Measurements from ENCODE around the gene BMPR1A. TPM values are rescaled to one million over a fixed set of nuclear protein-coding genes. Genes with fewer than 3 reads are reported as not detected.
A peak's percentile ranks its signal among the peaks of the same experiment; 100 is the strongest.
"Not testable (repeated sequence)": the region's sequence is repeated elsewhere in the genome, so short reads cannot be mapped to it uniquely, and the experiment has no call there.

BMPR1A gene
- total RNA-seq, 1 donor from 2014 or later, result 11.2 TPM

- Mint-ChIP-seq H3K36me3 (ENCODE audit: low read depth) (no peaks in the 10 kb centered on the region), H3K27me3 (ENCODE audit: low read depth) (peaks cover 10% of the 10 kb centered on the region), H3K27ac (no peak overlapping the region), H3K4me3 (ENCODE audit: low read depth) (no peak overlapping the region), H3K4me1 (ENCODE audit: low read depth) (peaks cover 4% of the 10 kb centered on the region), H3K9me3 (no peaks in the 10 kb centered on the region)
- intact Hi-C loops (cut with micrococcal nuclease), result no loop called here
- no peak for DNase-seq (ENCODE audit: low spot score)
These were observed 189.2 kb downstream of the BMPR1A start for GRCh38 chr10:86945361-86946212.

GRCh38 chr10:86946213-86947155 is 190.1 kb downstream of the BMPR1A start:
- Mint-ChIP-seq H3K27ac (no peak overlapping the region), H3K27me3 (ENCODE audit: low read depth) (peaks cover 10% of the 10 kb centered on the region), H3K4me3 (ENCODE audit: low read depth) (no peak overlapping the region), H3K4me1 (ENCODE audit: low read depth) (peaks cover 5% of the 10 kb centered on the region), H3K9me3 (no peaks in the 10 kb centered on the region), H3K36me3 (ENCODE audit: low read depth) (no peaks in the 10 kb centered on the region)
- intact Hi-C loops (cut with micrococcal nuclease), result no loop called here
- DNase-seq (ENCODE audit: low spot score), result no peak

- H3K27me3 Mint-ChIP-seq (ENCODE audit: low read depth); intact Hi-C loops (cut with micrococcal nuclease); H3K4me1 Mint-ChIP-seq (ENCODE audit: low read depth); DNase-seq (ENCODE audit: low spot score); H3K27ac Mint-ChIP-seq; H3K4me3 Mint-ChIP-seq (ENCODE audit: low read depth); H3K36me3 Mint-ChIP-seq (ENCODE audit: low read depth): not testable (repeated sequence)
- H3K9me3 Mint-ChIP-seq, result peaks cover 10% of the 10 kb centered on the region
These were observed 191.4 kb downstream of the BMPR1A start for GRCh38 chr10:86947806-86948205.

GRCh38 chr10:86950349-86950748 is 193.9 kb downstream of the BMPR1A start:
- intact Hi-C loops (cut with micrococcal nuclease), result no loop called here
- Mint-ChIP-seq H3K27me3 (ENCODE audit: low read depth) (peaks cover 10% of the 10 kb centered on the region), H3K4me3 (ENCODE audit: low read depth) (no peak overlapping the region), H3K27ac (peak overlapping the region; percentile 9), H3K4me1 (ENCODE audit: low read depth) (peaks cover 5% of the 10 kb centered on the region), H3K9me3 (peaks cover 10% of the 10 kb centered on the region), H3K36me3 (ENCODE audit: low read depth) (no peaks in the 10 kb centered on the region)
- no peak for DNase-seq (ENCODE audit: low spot score)

GRCh38 chr10:86951184-86951761 is 194.9 kb downstream of the BMPR1A start:
- Mint-ChIP-seq H3K4me3 (ENCODE audit: low read depth) (no peak overlapping the region), H3K36me3 (ENCODE audit: low read depth) (no peaks in the 10 kb centered on the region), H3K27me3 (ENCODE audit: low read depth) (peaks cover 10% of the 10 kb centered on the region), H3K27ac (no peak overlapping the region), H3K4me1 (ENCODE audit: low read depth) (peaks cover 5% of the 10 kb centered on the region), H3K9me3 (peaks cover 10% of the 10 kb centered on the region)
- no peak for DNase-seq (ENCODE audit: low spot score)
- intact Hi-C loops (cut with micrococcal nuclease), result no loop called here

GRCh38 chr10:86952106-86952505 is 195.7 kb downstream of the BMPR1A start:
- intact Hi-C loops (cut with micrococcal nuclease), result no loop called here
- peaks cover 3% of the 10 kb centered on the region for H3K27me3 Mint-ChIP-seq (ENCODE audit: low read depth)
- no peak overlapping the region for H3K27ac Mint-ChIP-seq
- H3K9me3 Mint-ChIP-seq, result peaks cover 10% of the 10 kb centered on the region
- no peak overlapping the region for H3K4me3 Mint-ChIP-seq (ENCODE audit: low read depth)
- DNase-seq (ENCODE audit: low spot score), result no peak
- no peaks in the 10 kb centered on the region for H3K36me3 Mint-ChIP-seq (ENCODE audit: low read depth)
- peaks cover 5% of the 10 kb centered on the region for H3K4me1 Mint-ChIP-seq (ENCODE audit: low read depth)

- H3K4me3 Mint-ChIP-seq (ENCODE audit: low read depth); intact Hi-C loops (cut with micrococcal nuclease); H3K27me3 Mint-ChIP-seq (ENCODE audit: low read depth); H3K27ac Mint-ChIP-seq; H3K4me1 Mint-ChIP-seq (ENCODE audit: low read depth); H3K36me3 Mint-ChIP-seq (ENCODE audit: low read depth); DNase-seq (ENCODE audit: low spot score): not testable (repeated sequence)
- H3K9me3 Mint-ChIP-seq, result peaks cover 10% of the 10 kb centered on the region
These were observed 196.3 kb downstream of the BMPR1A start for GRCh38 chr10:86952697-86953096.

GRCh38 chr10:86953747-86954680 is 197.6 kb downstream of the BMPR1A start:
- Mint-ChIP-seq H3K9me3 (peaks cover 10% of the 10 kb centered on the region), H3K36me3 (ENCODE audit: low read depth) (no peaks in the 10 kb centered on the region), H3K27me3 (ENCODE audit: low read depth) (no peaks in the 10 kb centered on the region), H3K27ac (no peak overlapping the region), H3K4me1 (ENCODE audit: low read depth) (peaks cover 5% of the 10 kb centered on the region), H3K4me3 (ENCODE audit: low read depth) (no peak overlapping the region)
- DNase-seq (ENCODE audit: low spot score), result no peak
- intact Hi-C loops (cut with micrococcal nuclease), result no loop called here

GRCh38 chr10:86954681-86955500 is 198.5 kb downstream of the BMPR1A start:
- H3K4me3 Mint-ChIP-seq (ENCODE audit: low read depth), result no peak overlapping the region
- no peaks in the 10 kb centered on the region for H3K36me3 Mint-ChIP-seq (ENCODE audit: low read depth)
- intact Hi-C loops (cut with micrococcal nuclease), result no loop called here
- peaks cover 10% of the 10 kb centered on the region for H3K9me3 Mint-ChIP-seq
- no peak for DNase-seq (ENCODE audit: low spot score)
- no peak overlapping the region for H3K27ac Mint-ChIP-seq
- H3K4me1 Mint-ChIP-seq (ENCODE audit: low read depth), result peaks cover 5% of the 10 kb centered on the region
- H3K27me3 Mint-ChIP-seq (ENCODE audit: low read depth), result no peaks in the 10 kb centered on the region

- H3K27me3 Mint-ChIP-seq (ENCODE audit: low read depth), result no peaks in the 10 kb centered on the region
- H3K27ac Mint-ChIP-seq, result no peak overlapping the region
- DNase-seq (ENCODE audit: low spot score), result no peak
- H3K36me3 Mint-ChIP-seq (ENCODE audit: low read depth), result no peaks in the 10 kb centered on the region
- intact Hi-C loops (cut with micrococcal nuclease), result no loop called here
- peaks cover 10% of the 10 kb centered on the region for H3K9me3 Mint-ChIP-seq
- H3K4me1 Mint-ChIP-seq (ENCODE audit: low read depth), result peaks cover 2% of the 10 kb centered on the region
- H3K4me3 Mint-ChIP-seq (ENCODE audit: low read depth), result no peak overlapping the region
These were observed 199.2 kb downstream of the BMPR1A start for GRCh38 chr10:86955501-86956194.

GRCh38 chr10:86956195-86956847 is 199.9 kb downstream of the BMPR1A start:
- no peaks in the 10 kb centered on the region for H3K36me3 Mint-ChIP-seq (ENCODE audit: low read depth)
- no peak overlapping the region for H3K27ac Mint-ChIP-seq
- peaks cover 2% of the 10 kb centered on the region for H3K4me1 Mint-ChIP-seq (ENCODE audit: low read depth)
- no peaks in the 10 kb centered on the region for H3K27me3 Mint-ChIP-seq (ENCODE audit: low read depth)
- H3K4me3 Mint-ChIP-seq (ENCODE audit: low read depth), result no peak overlapping the region
- no peak for DNase-seq (ENCODE audit: low spot score)
- H3K9me3 Mint-ChIP-seq, result peaks cover 10% of the 10 kb centered on the region
- intact Hi-C loops (cut with micrococcal nuclease), result no loop called here
